ENCODE results near the gene TLL2. TPM values are rescaled to one million over a fixed set of nuclear protein-coding genes. Genes with fewer than 3 reads are reported as not detected.

The TLL2 gene
- total and polyA plus RNA-seq, 3 donors from 2014 or later, result 0.39 to 0.68 (median 0.67) TPM

- Histone ChIP-seq H3K36me3 (ENCODE audit: low read depth, missing control alignments) (no peaks in the 10 kb centered on the region), H3K9me3 (no peaks in the 10 kb centered on the region), H3K27me3 (no peaks in the 10 kb centered on the region), H3K4me1 (no peaks in the 10 kb centered on the region), H3K27ac (no peak overlapping the region), H3K4me3 (no peak overlapping the region)
- intact Hi-C loops (cut with DNase I; ENCODE audit: low total_unique reads), result no loop called here
- no peak for DNase-seq
- no peak for TF ChIP-seq CTCF (IDR thresholded peaks at IDR 0.05)
- TF ChIP-seq POLR2A (IDR thresholded peaks at IDR 0.05), result no peak
- WGBS, 2 donors, result 86 to 97% methylated on average over 1 of the region's 1 CpG
Observed at GRCh38 chr10:96538683-96539082, 25.0 kb upstream of the TLL2 start.

- DNase-seq, result no peak
- Histone ChIP-seq H3K4me3 (no peak overlapping the region), H3K36me3 (ENCODE audit: low read depth, missing control alignments) (no peaks in the 10 kb centered on the region), H3K4me1 (no peaks in the 10 kb centered on the region), H3K27me3 (no peaks in the 10 kb centered on the region), H3K9me3 (no peaks in the 10 kb centered on the region), H3K27ac (no peak overlapping the region)
- intact Hi-C loops (cut with DNase I; ENCODE audit: low total_unique reads), result no loop called here
- WGBS, 2 donors, result 88 to 94% methylated on average over 1 of the region's 1 CpG
- TF ChIP-seq POLR2A (IDR thresholded peaks at IDR 0.05) (no peak), CTCF (IDR thresholded peaks at IDR 0.05) (no peak)
Observed at GRCh38 chr10:96536129-96536528, 22.4 kb upstream of the TLL2 start.

- H3K36me3 ChIP-seq (ENCODE audit: low read depth, missing control alignments), result no peaks in the 10 kb centered on the region
- H3K27ac ChIP-seq, result no peak overlapping the region
- no peaks in the 10 kb centered on the region for H3K27me3 ChIP-seq
- intact Hi-C loops (cut with DNase I; ENCODE audit: low total_unique reads), result no loop called here
- H3K9me3 ChIP-seq, result no peaks in the 10 kb centered on the region
- no peak overlapping the region for H3K4me3 ChIP-seq
- no peak for DNase-seq
- no peaks in the 10 kb centered on the region for H3K4me1 ChIP-seq
- WGBS, 2 donors, result 38 to 85% methylated on average over 1 of the region's 1 CpG
- TF ChIP-seq CTCF (IDR thresholded peaks at IDR 0.05) (no peak), POLR2A (IDR thresholded peaks at IDR 0.05) (no peak)
Observed at GRCh38 chr10:96532523-96532922, 18.8 kb upstream of the TLL2 start.

GRCh38 chr10:96529634-96530279 is 16.0 kb upstream of the TLL2 start:
- Histone ChIP-seq H3K4me3 (no peak overlapping the region), H3K27ac (no peak overlapping the region), H3K36me3 (ENCODE audit: low read depth, missing control alignments) (no peaks in the 10 kb centered on the region), H3K4me1 (no peaks in the 10 kb centered on the region), H3K27me3 (no peaks in the 10 kb centered on the region), H3K9me3 (no peaks in the 10 kb centered on the region)
- no peak for TF ChIP-seq POLR2A (IDR thresholded peaks at IDR 0.05)
- TF ChIP-seq CTCF (IDR thresholded peaks at IDR 0.05), result no peak
- intact Hi-C loops (cut with DNase I; ENCODE audit: low total_unique reads), result no loop called here
- WGBS, 2 donors, result 83 to 87% methylated on average over 6 of the region's 6 CpGs
- no peak for DNase-seq

GRCh38 chr10:96524741-96525140 is 11.0 kb upstream of the TLL2 start:
- 66 to 76% methylated on average over 1 of the region's 1 CpG for WGBS, 2 donors
- Histone ChIP-seq H3K4me1 (no peaks in the 10 kb centered on the region), H3K9me3 (no peaks in the 10 kb centered on the region), H3K4me3 (no peak overlapping the region), H3K27ac (no peak overlapping the region), H3K36me3 (ENCODE audit: low read depth, missing control alignments) (no peaks in the 10 kb centered on the region), H3K27me3 (no peaks in the 10 kb centered on the region)
- TF ChIP-seq POLR2A (IDR thresholded peaks at IDR 0.05), result no peak
- TF ChIP-seq CTCF (IDR thresholded peaks at IDR 0.05), result no peak
- DNase-seq, result no peak
- intact Hi-C loops (cut with DNase I; ENCODE audit: low total_unique reads), result no loop called here
